Measurements from ENCODE around the gene SPTBN4.

Gene SPTBN4

DNA sequence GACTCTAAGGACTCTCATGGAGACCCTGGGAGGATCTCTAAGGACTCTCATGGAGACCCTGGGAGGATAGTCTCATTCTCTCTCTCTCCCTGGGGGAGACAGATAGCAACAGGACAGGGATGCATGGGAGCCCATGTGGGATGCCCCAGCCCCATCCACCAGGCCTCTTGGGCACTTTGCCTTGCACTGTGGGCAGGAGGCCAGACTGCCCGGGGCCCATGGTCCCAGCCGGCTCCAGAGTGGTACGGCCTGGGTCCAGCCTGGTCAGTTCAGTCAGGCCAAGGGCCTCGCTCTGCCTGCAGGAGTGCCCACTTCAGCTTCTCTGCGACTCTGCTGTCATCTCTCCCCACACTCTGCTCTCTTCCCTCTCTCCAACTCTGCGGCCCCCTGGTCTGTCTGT is 61.3 kb downstream of the SPTBN4 start:
- H3K4me2 ChIP-seq (ENCODE audit: low read depth, low read length, poor library complexity, severe bottlenecking) = no peak overlapping the region
- no peak overlapping the region for H2AFZ ChIP-seq (ENCODE audit: low read depth, low read length, severe bottlenecking)
- no peaks in the 10 kb centered on the region for H3K27me3 ChIP-seq (ENCODE audit: low read length)
- H3K27ac ChIP-seq (ENCODE audit: low read depth, low read length) = no peak overlapping the region
- H3K9me2 ChIP-seq (replicated peaks; ENCODE audit: insufficient read depth, low read length) = no peaks in the 10 kb centered on the region
- no peaks in the 10 kb centered on the region for H3F3A ChIP-seq (ENCODE audit: insufficient read depth)
- H3K4me3 ChIP-seq (ENCODE audit: insufficient read depth, low read length, poor library complexity, severe bottlenecking) = no peak overlapping the region
- no peaks in the 10 kb centered on the region for H4K20me1 ChIP-seq (ENCODE audit: low read depth, low read length)
- H3K36me3 ChIP-seq (ENCODE audit: low read length) = no peaks in the 10 kb centered on the region
- H3K9ac ChIP-seq (ENCODE audit: low read length) = no peak overlapping the region
- H3K79me2 ChIP-seq (ENCODE audit: insufficient read depth, low read length) = no peaks in the 10 kb centered on the region
- TF ChIP-seq, protein P1, sequence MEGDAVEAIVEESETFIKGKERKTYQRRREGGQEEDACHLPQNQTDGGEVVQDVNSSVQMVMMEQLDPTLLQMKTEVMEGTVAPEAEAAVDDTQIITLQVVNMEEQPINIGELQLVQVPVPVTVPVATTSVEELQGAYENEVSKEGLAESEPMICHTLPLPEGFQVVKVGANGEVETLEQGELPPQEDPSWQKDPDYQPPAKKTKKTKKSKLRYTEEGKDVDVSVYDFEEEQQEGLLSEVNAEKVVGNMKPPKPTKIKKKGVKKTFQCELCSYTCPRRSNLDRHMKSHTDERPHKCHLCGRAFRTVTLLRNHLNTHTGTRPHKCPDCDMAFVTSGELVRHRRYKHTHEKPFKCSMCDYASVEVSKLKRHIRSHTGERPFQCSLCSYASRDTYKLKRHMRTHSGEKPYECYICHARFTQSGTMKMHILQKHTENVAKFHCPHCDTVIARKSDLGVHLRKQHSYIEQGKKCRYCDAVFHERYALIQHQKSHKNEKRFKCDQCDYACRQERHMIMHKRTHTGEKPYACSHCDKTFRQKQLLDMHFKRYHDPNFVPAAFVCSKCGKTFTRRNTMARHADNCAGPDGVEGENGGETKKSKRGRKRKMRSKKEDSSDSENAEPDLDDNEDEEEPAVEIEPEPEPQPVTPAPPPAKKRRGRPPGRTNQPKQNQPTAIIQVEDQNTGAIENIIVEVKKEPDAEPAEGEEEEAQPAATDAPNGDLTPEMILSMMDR (IDR thresholded peaks at IDR 0.05; ENCODE audit: insufficient read depth, low read length, poor library complexity, severe bottlenecking) = no peak
- no peak for TF ChIP-seq EZH2phosphoT487 (conservative IDR thresholded peaks at IDR 0.05; ENCODE audit: low read length)
- H3K9me3 ChIP-seq (ENCODE audit: insufficient read depth, low read length) = no peaks in the 10 kb centered on the region

- H3K27me3 ChIP-seq (ENCODE audit: low read length) = no peaks in the 10 kb centered on the region
- H2AFZ ChIP-seq (ENCODE audit: low read depth, low read length, severe bottlenecking) = peak overlapping the region; percentile 79
- no peak overlapping the region for H3K27ac ChIP-seq (ENCODE audit: low read depth, low read length)
- H3K79me2 ChIP-seq (ENCODE audit: insufficient read depth, low read length) = no peaks in the 10 kb centered on the region
- H3K4me3 ChIP-seq (ENCODE audit: insufficient read depth, low read length, poor library complexity, severe bottlenecking) = no peak overlapping the region
- no peak overlapping the region for H3K4me2 ChIP-seq (ENCODE audit: low read depth, low read length, poor library complexity, severe bottlenecking)
- H4K20me1 ChIP-seq (ENCODE audit: low read depth, low read length) = no peaks in the 10 kb centered on the region
- no peaks in the 10 kb centered on the region for H3K9me3 ChIP-seq (ENCODE audit: insufficient read depth, low read length)
- no peak overlapping the region for H3K9ac ChIP-seq (ENCODE audit: low read length)
- H3K36me3 ChIP-seq (ENCODE audit: low read length) = no peaks in the 10 kb centered on the region
- H3K9me2 ChIP-seq (replicated peaks; ENCODE audit: insufficient read depth, low read length) = no peaks in the 10 kb centered on the region
- TF ChIP-seq, protein P1 (IDR thresholded peaks at IDR 0.05; ENCODE audit: insufficient read depth, low read length, poor library complexity, severe bottlenecking) = no peak
- no peak for TF ChIP-seq EZH2phosphoT487 (conservative IDR thresholded peaks at IDR 0.05; ENCODE audit: low read length)
- no peaks in the 10 kb centered on the region for H3F3A ChIP-seq (ENCODE audit: insufficient read depth)
Measured at GRCh38 chr19:40528533-40529092, 61.8 kb downstream of the SPTBN4 start.

GRCh38 chr19:40529093-40529954 is 62.5 kb downstream of the SPTBN4 start:
- Histone ChIP-seq H3K4me2 (ENCODE audit: low read depth, low read length, poor library complexity, severe bottlenecking) (peak overlapping the region; percentile 67), H3K9me3 (ENCODE audit: insufficient read depth, low read length) (no peaks in the 10 kb centered on the region), H3K9ac (ENCODE audit: low read length) (peak overlapping the region; percentile 42), H3K4me3 (ENCODE audit: insufficient read depth, low read length, poor library complexity, severe bottlenecking) (peak overlapping the region; percentile 44), H2AFZ (ENCODE audit: low read depth, low read length, severe bottlenecking) (peak overlapping the region; percentile 93), H3K27ac (ENCODE audit: low read depth, low read length) (no peak overlapping the region), H3K36me3 (ENCODE audit: low read length) (no peaks in the 10 kb centered on the region), H4K20me1 (ENCODE audit: low read depth, low read length) (no peaks in the 10 kb centered on the region), H3K79me2 (ENCODE audit: insufficient read depth, low read length) (no peaks in the 10 kb centered on the region), H3F3A (ENCODE audit: insufficient read depth) (no peaks in the 10 kb centered on the region), H3K9me2 (replicated peaks; ENCODE audit: insufficient read depth, low read length) (no peaks in the 10 kb centered on the region), H3K27me3 (ENCODE audit: low read length) (no peaks in the 10 kb centered on the region)
- TF ChIP-seq, protein P1 (IDR thresholded peaks at IDR 0.05; ENCODE audit: insufficient read depth, low read length, poor library complexity, severe bottlenecking) = peak; percentile 65
- TF ChIP-seq EZH2phosphoT487 (conservative IDR thresholded peaks at IDR 0.05; ENCODE audit: low read length) = no peak

All from SU-DHL-6 (cell line).